NCI-H524 treated with DMSO at 0.1 percent for 48 hours (cell line): ENCODE results near the gene MRPL17.
A peak's percentile ranks its signal among the peaks of the same experiment; 100 is the strongest.

Experiments
- DNase-seq: peaks from one replicate; lab custom pipeline; 2025; lab: John Stamatoyannopoulos, UW

Gene MRPL17

GRCh38 chr11:6654281-6655019 lies 28.7 kb downstream of the MRPL17 start:
- no peak for DNase-seq

- DNase-seq: no peak
Observed at GRCh38 chr11:6653656-6654055, 29.5 kb downstream of the MRPL17 start.

GRCh38 chr11:6653097-6653496 lies 30.0 kb downstream of the MRPL17 start:
- no peak for DNase-seq

- no peak for DNase-seq
Observed at GRCh38 chr11:6652182-6652581, 31.0 kb downstream of the MRPL17 start.

- no peak for DNase-seq
Observed at GRCh38 chr11:6650980-6651379, 32.2 kb downstream of the MRPL17 start.

GRCh38 chr11:6650104-6650503 lies 33.0 kb downstream of the MRPL17 start:
- DNase-seq: no peak

- no peak for DNase-seq
Observed at GRCh38 chr11:6648501-6648900, 34.6 kb downstream of the MRPL17 start.

- no peak for DNase-seq
Observed at GRCh38 chr11:6647836-6648235, 35.3 kb downstream of the MRPL17 start.

- DNase-seq: no peak
Observed at GRCh38 chr11:6646918-6647679, 36.0 kb downstream of the MRPL17 start.

GRCh38 chr11:6646576-6646917 lies 36.6 kb downstream of the MRPL17 start:
- DNase-seq: no peak

- DNase-seq: no peak
Observed at GRCh38 chr11:6646071-6646470, 37.1 kb downstream of the MRPL17 start.

- DNase-seq: no peak
Observed at GRCh38 chr11:6642957-6643356, 40.2 kb downstream of the MRPL17 start.

GRCh38 chr11:6640985-6641701 lies 42.0 kb downstream of the MRPL17 start:
- DNase-seq: no peak

GRCh38 chr11:6640036-6640984 lies 42.8 kb downstream of the MRPL17 start:
- no peak for DNase-seq

- DNase-seq: peak; percentile 7
Observed at GRCh38 chr11:6638429-6638828, 44.7 kb downstream of the MRPL17 start.

GRCh38 chr11:6637871-6638270 lies 45.3 kb downstream of the MRPL17 start:
- no peak for DNase-seq

GRCh38 chr11:6636480-6636879 lies 46.7 kb downstream of the MRPL17 start:
- no peak for DNase-seq

GRCh38 chr11:6635082-6635932 lies 47.8 kb downstream of the MRPL17 start:
- no peak for DNase-seq

- DNase-seq: no peak
Observed at GRCh38 chr11:6634534-6634933, 48.6 kb downstream of the MRPL17 start.

- no peak for DNase-seq
Observed at GRCh38 chr11:6633422-6634408, 49.4 kb downstream of the MRPL17 start.
